ENCODE measurements around the gene GPX6.

- TF ChIP-seq CTCF (IDR thresholded peaks at IDR 0.05 in 4 of 5, conservative IDR thresholded peaks at IDR 0.05 in 1 of 5) (no peak), POLR2A (IDR thresholded peaks at IDR 0.05) (no peak)
Observed at GRCh38 chr6:28486988-28487742, 28.4 kb downstream of the GPX6 start.
